GM12865 (cell line): ENCODE data around the gene LYPD1.

Experiments used
- DNase-seq: peaks from one replicate; pipeline ENCODE4 v3.0.0; 2010; ENCODE audit warnings: low read depth
- H3K4me3 ChIP-seq: 2 replicates; pipeline ENCODE4 v1.5.1; 2011; ENCODE audit warnings: mild to moderate bottlenecking, low read depth, low read length, control low read depth
- CTCF ChIP-seq: IDR thresholded peaks from 2 replicates; pipeline ENCODE4 v1.5.1; 2011; ENCODE audit warnings: low read length, control low read depth, low read depth, inconsistent platforms; ENCODE audit not compliant: insufficient read depth; ENCODE audit errors: missing control alignments

The LYPD1 gene

GRCh38 chr2:132597166-132597565 is 72.8 kb downstream of the LYPD1 start:
- TF ChIP-seq CTCF = no peak
- no peak overlapping the region for H3K4me3 ChIP-seq
- DNase-seq = no peak

GRCh38 chr2:132595693-132596092 is 74.3 kb downstream of the LYPD1 start:
- H3K4me3 ChIP-seq = no peak overlapping the region
- no peak for DNase-seq
- no peak for TF ChIP-seq CTCF

GRCh38 chr2:132595186-132595585 is 74.8 kb downstream of the LYPD1 start:
- no peak overlapping the region for H3K4me3 ChIP-seq
- no peak for TF ChIP-seq CTCF
- DNase-seq = no peak
